ENCODE results near the gene KCNQ2.

The KCNQ2 gene

GRCh38 chr20:63452341-63452740 lies 20.1 kb downstream of the KCNQ2 start:
- DNase-seq: no peak

GRCh38 chr20:63451821-63452220 lies 20.6 kb downstream of the KCNQ2 start:
- DNase-seq: no peak

GRCh38 chr20:63449796-63450730 lies 22.4 kb downstream of the KCNQ2 start:
- no peak for DNase-seq

- DNase-seq: no peak
Observed at GRCh38 chr20:63449025-63449424, 23.4 kb downstream of the KCNQ2 start.

GRCh38 chr20:63448031-63448430 lies 24.4 kb downstream of the KCNQ2 start:
- DNase-seq: peak; percentile 20

GRCh38 chr20:63447320-63447719 lies 25.1 kb downstream of the KCNQ2 start:
- DNase-seq: no peak

- DNase-seq: no peak
Observed at GRCh38 chr20:63446216-63447024, 26.0 kb downstream of the KCNQ2 start.

- no peak for DNase-seq
Observed at GRCh38 chr20:63445075-63445734, 27.2 kb downstream of the KCNQ2 start.

GRCh38 chr20:63444548-63444947 lies 27.9 kb downstream of the KCNQ2 start:
- DNase-seq: no peak

- DNase-seq: no peak
Observed at GRCh38 chr20:63443606-63444395, 28.7 kb downstream of the KCNQ2 start.

GRCh38 chr20:63442100-63442493 lies 30.4 kb downstream of the KCNQ2 start:
- no peak for DNase-seq

GRCh38 chr20:63441136-63442099 lies 31.0 kb downstream of the KCNQ2 start:
- no peak for DNase-seq

GRCh38 chr20:63440366-63440955 lies 32.0 kb downstream of the KCNQ2 start:
- DNase-seq: no peak

- DNase-seq: no peak
Observed at GRCh38 chr20:63439866-63440265, 32.6 kb downstream of the KCNQ2 start.

- no peak for DNase-seq
Observed at GRCh38 chr20:63438121-63438520, 34.3 kb downstream of the KCNQ2 start.

GRCh38 chr20:63435552-63435951 lies 36.9 kb downstream of the KCNQ2 start:
- no peak for DNase-seq

GRCh38 chr20:63434599-63435378 lies 37.7 kb downstream of the KCNQ2 start:
- no peak for DNase-seq

- DNase-seq: no peak
Observed at GRCh38 chr20:63433756-63434531, 38.5 kb downstream of the KCNQ2 start.

GRCh38 chr20:63433351-63433750 lies 39.1 kb downstream of the KCNQ2 start:
- no peak for DNase-seq

Data from NCI-H446 treated with DMSO at 0.1 percent for 48 hours (cell line).